Hepatocyte (in vitro differentiated cells): ENCODE measurements around the gene CABCOCO1. TPM values are rescaled to one million over a fixed set of nuclear protein-coding genes. Genes with fewer than 3 reads are reported as not detected.
A peak's percentile ranks its signal among the peaks of the same experiment; 100 is the strongest.

ENCODE experiments used
- DNase-seq: peaks from one replicate; pipeline ENCODE4 v3.0.0-alpha.2; 2016; ENCODE audit warnings: low spot score
- H2AFZ ChIP-seq: fragments of 200-600 bp; sonication (generic); 2 replicates; pipeline ENCODE4 v1.6.0; 2016; ENCODE audit warnings: antibody characterized with exemption, mild to moderate bottlenecking
- H3K27ac ChIP-seq: fragments of 200-600 bp; sonication (generic); 2 replicates; pipeline ENCODE4 v1.5.1; 2016; ENCODE audit warnings: mild to moderate bottlenecking
- H3K27me3 ChIP-seq: fragments of 200-600 bp; sonication (generic); 2 replicates; pipeline ENCODE4 v1.6.1; 2016
- H3K36me3 ChIP-seq: fragments of 200-600 bp; sonication (generic); replicated peaks from 2 replicates; pipeline ENCODE4 v1.5.1; 2016; ENCODE audit warnings: low read depth; ENCODE audit not compliant: insufficient read depth
- H3K4me1 ChIP-seq: fragments of 200-600 bp; sonication (generic); 2 replicates; pipeline ENCODE4 v1.5.1; 2016; ENCODE audit warnings: mild to moderate bottlenecking, moderate library complexity; ENCODE audit not compliant: insufficient read depth
- H3K4me2 ChIP-seq: fragments of 200-600 bp; sonication (generic); 2 replicates; pipeline ENCODE4 v1.6.0; 2016
- H3K4me3 ChIP-seq: fragments of 200-600 bp; sonication (generic); 2 replicates; pipeline ENCODE4 v1.5.1; 2016; ENCODE audit warnings: mild to moderate bottlenecking
- H3K79me2 ChIP-seq: fragments of 200-600 bp; sonication (generic); 2 replicates; pipeline ENCODE4 v1.6.0; 2017; ENCODE audit warnings: mild to moderate bottlenecking
- H3K9me2 ChIP-seq: fragments of 200-600 bp; sonication (generic); replicated peaks from 2 replicates; pipeline ENCODE4 v1.6.0; 2017; ENCODE audit warnings: mild to moderate bottlenecking; ENCODE audit not compliant: insufficient read depth
- H3K9me3 ChIP-seq: fragments of 200-600 bp; sonication (generic); 2 replicates; pipeline ENCODE4 v1.5.1; 2016; ENCODE audit warnings: low read depth, mild to moderate bottlenecking
- H4K20me1 ChIP-seq: fragments of 200-600 bp; sonication (generic); 2 replicates; pipeline ENCODE4 v1.6.0; 2016; ENCODE audit warnings: mild to moderate bottlenecking; ENCODE audit not compliant: insufficient read depth, poor library complexity, severe bottlenecking
- EZH2 ChIP-seq: fragments of 200-600 bp; sonication (generic); IDR thresholded peaks from 2 replicates; pipeline ENCODE4 v1.6.1; 2016; ENCODE audit warnings: antibody characterized with exemption, mild to moderate bottlenecking, borderline replicate concordance
- EZH2phosphoT487 ChIP-seq: fragments of 200-600 bp; sonication (generic); IDR thresholded peaks from one replicate; pipeline ENCODE4 v1.6.1; 2018; ENCODE audit warnings: antibody characterized with exemption, mild to moderate bottlenecking, low read depth, moderate library complexity; ENCODE audit not compliant: unreplicated experiment, severe bottlenecking
- WGBS: methylation state at CpG from one replicate; pipeline ENCODE4 v1.1.6; 2016; ENCODE audit warnings: low lambda C conversion rate; ENCODE audit errors: missing lambda C conversion rate; 5-methylcytosine and 5-hydroxymethylcytosine counted together
- polyA plus RNA-seq: library from polyadenylated mRNA; unstranded; fragments of >200 nt; fragmentation: Nextera tagmentation; extraction: Ambion mirVana; gene quantifications from 2 replicates; pipeline ENCODE4 v1.2.1, GENCODE V29; 2016
- total RNA-seq: library from RNA; depleted of rRNA; stranded (reverse); fragments of >200 nt; gene quantifications from 2 replicates; pipeline ENCODE4 v1.2.3, GENCODE V29; 2014
- TF ChIP-seq, protein P1 (sequence below): fragments of 200-600 bp; sonication (generic); IDR thresholded peaks from 2 replicates; pipeline ENCODE4 v1.5.1; 2016; ENCODE audit warnings: antibody characterized with exemption, mild to moderate bottlenecking; ENCODE audit not compliant: poor library complexity

CABCOCO1 gene
- total and polyA plus RNA-seq, 2 experiments from 2014 or later = 1.4 to 1.6 TPM

DNA sequence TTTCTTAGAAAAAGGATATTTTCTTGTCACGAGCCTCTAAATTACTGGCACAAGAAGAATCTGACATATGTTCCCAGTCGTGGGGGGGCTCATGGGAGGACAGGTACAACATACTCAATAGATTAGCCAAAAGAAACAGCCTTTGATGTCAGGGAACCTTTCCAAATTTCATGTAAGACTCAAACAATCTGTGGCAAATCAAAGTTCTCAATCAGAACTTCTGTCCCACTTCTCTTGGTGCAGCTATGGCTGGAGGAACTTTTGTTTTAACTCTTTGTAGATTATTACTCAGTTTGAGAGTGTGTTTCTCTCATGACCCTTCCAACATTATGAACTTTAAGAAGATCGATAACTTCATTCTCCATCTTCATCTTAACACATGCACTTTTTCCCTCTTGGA lies 124.4 kb downstream of the CABCOCO1 start:
- DNase-seq = no peak
- Histone ChIP-seq H3K79me2 (no peaks in the 10 kb centered on the region), H3K36me3 (no peaks in the 10 kb centered on the region), H3K9me2 (no peaks in the 10 kb centered on the region), H3K4me3 (no peak overlapping the region), H3K9me3 (no peaks in the 10 kb centered on the region), H4K20me1 (no peaks in the 10 kb centered on the region), H3K27me3 (no peaks in the 10 kb centered on the region), H2AFZ (no peak overlapping the region), H3K27ac (no peak overlapping the region), H3K4me2 (no peak overlapping the region), H3K4me1 (no peaks in the 10 kb centered on the region)
- TF ChIP-seq EZH2phosphoT487 = no peak
- TF ChIP-seq, protein P1, sequence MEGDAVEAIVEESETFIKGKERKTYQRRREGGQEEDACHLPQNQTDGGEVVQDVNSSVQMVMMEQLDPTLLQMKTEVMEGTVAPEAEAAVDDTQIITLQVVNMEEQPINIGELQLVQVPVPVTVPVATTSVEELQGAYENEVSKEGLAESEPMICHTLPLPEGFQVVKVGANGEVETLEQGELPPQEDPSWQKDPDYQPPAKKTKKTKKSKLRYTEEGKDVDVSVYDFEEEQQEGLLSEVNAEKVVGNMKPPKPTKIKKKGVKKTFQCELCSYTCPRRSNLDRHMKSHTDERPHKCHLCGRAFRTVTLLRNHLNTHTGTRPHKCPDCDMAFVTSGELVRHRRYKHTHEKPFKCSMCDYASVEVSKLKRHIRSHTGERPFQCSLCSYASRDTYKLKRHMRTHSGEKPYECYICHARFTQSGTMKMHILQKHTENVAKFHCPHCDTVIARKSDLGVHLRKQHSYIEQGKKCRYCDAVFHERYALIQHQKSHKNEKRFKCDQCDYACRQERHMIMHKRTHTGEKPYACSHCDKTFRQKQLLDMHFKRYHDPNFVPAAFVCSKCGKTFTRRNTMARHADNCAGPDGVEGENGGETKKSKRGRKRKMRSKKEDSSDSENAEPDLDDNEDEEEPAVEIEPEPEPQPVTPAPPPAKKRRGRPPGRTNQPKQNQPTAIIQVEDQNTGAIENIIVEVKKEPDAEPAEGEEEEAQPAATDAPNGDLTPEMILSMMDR = no peak
- TF ChIP-seq EZH2 = no peak
- 84% methylated on average over 3 of the region's 3 CpGs for WGBS

- no peak overlapping the region for H3K27ac ChIP-seq
- H3K9me3 ChIP-seq = no peaks in the 10 kb centered on the region
- no peaks in the 10 kb centered on the region for H4K20me1 ChIP-seq
- H3K27me3 ChIP-seq = no peaks in the 10 kb centered on the region
- H3K79me2 ChIP-seq = no peaks in the 10 kb centered on the region
- H2AFZ ChIP-seq = no peak overlapping the region
- H3K4me1 ChIP-seq = no peaks in the 10 kb centered on the region
- TF ChIP-seq EZH2 (no peak), EZH2phosphoT487 (no peak)
- TF ChIP-seq, protein P1 = no peak
- no peak overlapping the region for H3K4me3 ChIP-seq
- WGBS = 65% methylated on average over 1 of the region's 1 CpG
- no peak for DNase-seq
- H3K36me3 ChIP-seq = no peaks in the 10 kb centered on the region
- no peaks in the 10 kb centered on the region for H3K9me2 ChIP-seq
- no peak overlapping the region for H3K4me2 ChIP-seq
Measured at GRCh38 chr10:61789031-61789430, 126.3 kb downstream of the CABCOCO1 start.

GRCh38 chr10:61791216-61791615 lies 128.5 kb downstream of the CABCOCO1 start:
- 67% methylated on average over 2 of the region's 2 CpGs for WGBS
- H3K9me3 ChIP-seq = no peaks in the 10 kb centered on the region
- no peaks in the 10 kb centered on the region for H4K20me1 ChIP-seq
- no peaks in the 10 kb centered on the region for H3K27me3 ChIP-seq
- H3K79me2 ChIP-seq = no peaks in the 10 kb centered on the region
- H3K36me3 ChIP-seq = no peaks in the 10 kb centered on the region
- H3K4me2 ChIP-seq = peak overlapping the region; percentile 34
- no peaks in the 10 kb centered on the region for H3K9me2 ChIP-seq
- no peak overlapping the region for H3K4me3 ChIP-seq
- H3K27ac ChIP-seq = no peak overlapping the region
- no peaks in the 10 kb centered on the region for H3K4me1 ChIP-seq
- no peak for DNase-seq
- TF ChIP-seq EZH2 (no peak), EZH2phosphoT487 (no peak)
- TF ChIP-seq, protein P1 = no peak
- no peak overlapping the region for H2AFZ ChIP-seq
